Thyroid gland (tissue), 4 donors: ENCODE data around the gene UFM1.

ENCODE experiments used
- POLR2A ChIP-seq, 2 donors: fragments of 450-650 bp; IDR thresholded peaks; one replicate each; pipeline ENCODE4 v1.6.1; 2017; ENCODE audit warnings: antibody characterized with exemption in 2 of 2, mild to moderate bottlenecking in 2 of 2, moderate library complexity in 1 of 2
- TF ChIP-seq, protein P1 (sequence below), 6 experiments: fragments of 200-600 bp in 3 of 6; fragments of 450-650 bp in 3 of 6; sonication (generic) in 3 of 6; IDR thresholded peaks; one replicate each; pipeline ENCODE4 v1.5.1; 2016 to 2019; ENCODE audit warnings: antibody characterized with exemption in 6 of 6, mild to moderate bottlenecking in 2 of 6, inconsistent platforms in 1 of 6, moderate library complexity in 1 of 6

DNA sequence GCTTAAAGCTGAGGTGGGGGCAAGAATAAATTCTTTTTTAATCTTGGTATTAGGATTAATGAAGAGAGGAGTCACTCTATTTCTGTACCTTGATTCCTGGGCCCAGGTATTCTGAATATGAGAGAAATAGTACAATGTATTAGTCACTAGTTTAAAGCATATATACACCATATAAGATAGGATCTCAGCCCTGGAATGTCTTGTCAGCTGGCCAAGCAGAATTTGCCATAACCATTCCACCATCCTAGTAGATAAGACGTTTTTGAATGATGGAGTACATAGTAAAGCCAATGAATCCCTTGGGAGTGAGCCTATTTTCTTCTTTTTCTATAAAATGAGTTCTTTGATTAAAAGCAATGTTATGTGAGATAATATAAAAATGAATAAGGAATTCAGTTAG, 55.6 kb downstream of the UFM1 start:
- TF ChIP-seq POLR2A (IDR thresholded peaks at IDR 0.05): no peak
- TF ChIP-seq, protein P1, sequence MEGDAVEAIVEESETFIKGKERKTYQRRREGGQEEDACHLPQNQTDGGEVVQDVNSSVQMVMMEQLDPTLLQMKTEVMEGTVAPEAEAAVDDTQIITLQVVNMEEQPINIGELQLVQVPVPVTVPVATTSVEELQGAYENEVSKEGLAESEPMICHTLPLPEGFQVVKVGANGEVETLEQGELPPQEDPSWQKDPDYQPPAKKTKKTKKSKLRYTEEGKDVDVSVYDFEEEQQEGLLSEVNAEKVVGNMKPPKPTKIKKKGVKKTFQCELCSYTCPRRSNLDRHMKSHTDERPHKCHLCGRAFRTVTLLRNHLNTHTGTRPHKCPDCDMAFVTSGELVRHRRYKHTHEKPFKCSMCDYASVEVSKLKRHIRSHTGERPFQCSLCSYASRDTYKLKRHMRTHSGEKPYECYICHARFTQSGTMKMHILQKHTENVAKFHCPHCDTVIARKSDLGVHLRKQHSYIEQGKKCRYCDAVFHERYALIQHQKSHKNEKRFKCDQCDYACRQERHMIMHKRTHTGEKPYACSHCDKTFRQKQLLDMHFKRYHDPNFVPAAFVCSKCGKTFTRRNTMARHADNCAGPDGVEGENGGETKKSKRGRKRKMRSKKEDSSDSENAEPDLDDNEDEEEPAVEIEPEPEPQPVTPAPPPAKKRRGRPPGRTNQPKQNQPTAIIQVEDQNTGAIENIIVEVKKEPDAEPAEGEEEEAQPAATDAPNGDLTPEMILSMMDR (IDR thresholded peaks at IDR 0.05): no peak
